ENCODE results near the gene UBQLN1. TPM values are rescaled to one million over a fixed set of nuclear protein-coding genes. Genes with fewer than 3 reads are reported as not detected.

The UBQLN1 gene
- total and polyA plus RNA-seq, 2 donors (not counting 3 experiments of a cell fraction or from before 2014, with no cell fraction given), result 66.1 to 110 TPM

- ChIA-PET CTCF (no interaction called here), POLR2A (no interaction called here)
- intact Hi-C loops (cut with micrococcal nuclease), result no loop called here
- FAIRE-seq (no peak), DNase-seq (ENCODE audit: low read depth, low spot score) (no peak)
- no peaks in the 10 kb centered on the region for H3K4me1 ChIP-seq (ENCODE audit: control insufficient read depth, extremely low read depth, insufficient read depth, low read length)
- H2AFZ ChIP-seq (ENCODE audit: low read depth, low read length), result no peak overlapping the region
- no peaks in the 10 kb centered on the region for H4K20me1 ChIP-seq (replicated peaks; ENCODE audit: control insufficient read depth, extremely low read depth, insufficient read depth, low read length)
- no peak overlapping the region for H3K4me3 ChIP-seq (replicated peaks in 1 of 3; ENCODE audit: insufficient read depth in 1 of 3, low read depth in 1 of 3, low read length in 3 of 3)
- no peak overlapping the region for H3K27ac ChIP-seq (ENCODE audit: insufficient read depth, low read depth, low read length)
- H3K9me1 ChIP-seq (replicated peaks; ENCODE audit: control insufficient read depth, extremely low read depth, insufficient read depth, low read length), result no peaks in the 10 kb centered on the region
- H3K36me3 ChIP-seq (ENCODE audit: control insufficient read depth in 2 of 2, extremely low read depth in 1 of 2, insufficient read depth in 2 of 2, low read length in 2 of 2), result peaks cover 5 to 7% of the 10 kb centered on the region in 2 experiments
- H3K9me3 ChIP-seq (replicated peaks; ENCODE audit: control insufficient read depth, insufficient read depth, low read length), result no peaks in the 10 kb centered on the region
- no peaks in the 10 kb centered on the region for H3K27me3 ChIP-seq (ENCODE audit: control insufficient read depth in 2 of 2, insufficient read depth in 2 of 2, low read length in 2 of 2)
- no TSS peak for BruUV-seq (replicated peaks)
- peaks cover 4% of the 10 kb centered on the region for H3K79me2 ChIP-seq (ENCODE audit: control insufficient read depth, insufficient read depth, low read length)
- dilution Hi-C loops (cut with MboI; ENCODE audit: extremely low pct_ligation_motif_present, low sequenced_read_pairs), result no loop called here
- H3K9ac ChIP-seq (replicated peaks; ENCODE audit: extremely low read depth, insufficient read depth, low read length), result no peak overlapping the region
- TF ChIP-seq FOS (IDR thresholded peaks at IDR 0.05; ENCODE audit: borderline replicate concordance, insufficient read depth, low read length) (no peak), POLR2AphosphoS5 (IDR thresholded peaks at IDR 0.05; ENCODE audit: insufficient read depth, low read depth, low read length) (no peak), MYC (IDR thresholded peaks at IDR 0.05; ENCODE audit: low read depth, low read length) (no peak), POLR2A (IDR thresholded peaks at IDR 0.05; ENCODE audit: low read depth, low read length) (no peak), MAX (IDR thresholded peaks at IDR 0.05; ENCODE audit: insufficient read depth, insufficient read length) (no peak), EZH2 (IDR thresholded peaks at IDR 0.05; ENCODE audit: borderline replicate concordance, low read depth, low read length, severe bottlenecking) (no peak), CTCF (IDR thresholded peaks at IDR 0.05; ENCODE audit: extremely low read depth in 1 of 2, insufficient read depth in 1 of 2, low read depth in 1 of 2, low read length in 2 of 2) (no peak), JUN (IDR thresholded peaks at IDR 0.05; ENCODE audit: borderline replicate concordance, insufficient read depth, insufficient read length, low read depth) (no peak), GATA2 (IDR thresholded peaks at IDR 0.05; ENCODE audit: insufficient read depth, insufficient read length, low read depth, low read length) (no peak)
- no peak overlapping the region for H3K4me2 ChIP-seq (ENCODE audit: insufficient read depth, low read length)
Measured at GRCh38 chr9:83652433-83652832, 55.3 kb downstream of the UBQLN1 start.
